Heart left ventricle (tissue), 13 donors: ENCODE results near the gene AURKAIP1.

Experiments used
- CTCF ChIP-seq, 12 donors: fragments of 200-600 bp; sonication (generic) in 4 of 12; IDR thresholded peaks; one replicate each; pipeline versions ENCODE4 v1.5.0 to v1.8.0; 2018 to 2022; ENCODE audit warnings: antibody characterized with exemption in 12 of 12, mild to moderate bottlenecking in 5 of 12
- POLR2A ChIP-seq, 2 donors: fragments of 450-650 bp; IDR thresholded peaks; one replicate each; pipeline ENCODE4 v1.6.1; 2017; ENCODE audit warnings: antibody characterized with exemption in 2 of 2, mild to moderate bottlenecking in 2 of 2, moderate library complexity in 2 of 2
- donor health status: ischemic (EF 13 %, LVEDD 7.1; RV severe dilation, severe dysfunction).
- donor health status: DM: no; HTN: yes; CAD: no.
- donor health status: DM: no; HTN: no; CAD: no.
- donor health status: ischemic (EF 25% LVEDD 6.9; RV normal size, moderate dysfunction).
- donor health status: ischemic (EF 25% LVEDD 5.7; RV mildly dilated, moderate dysfunction).
- donor health status: ischemic (EF 35%, LVEDD 5.7; RV mildly dilated, moderate dysfunction).
- donor health status: nonischemic (EF 11% LVEDD 7.7; RV severe dilation, severe dysfunction).
- donor health status: DM: yes; HTN: yes; CAD: no.
- donor health status: PGD.
- donor health status: ischemic (EF 29% LVEDD 5.4; RV normal size, mild dysfunction).
- donor health status: nonischemic (EF 23%, LVEDD 6.1; RV moderate dilation, normal function).

- no peak for TF ChIP-seq CTCF (IDR thresholded peaks at IDR 0.05)
- TF ChIP-seq POLR2A (IDR thresholded peaks at IDR 0.05), result no peak
Observed at GRCh38 chr1:1340185-1340584, 34.8 kb downstream of the AURKAIP1 start.
